ENCODE results near the gene TRDMT1. TPM values are rescaled to one million over a fixed set of nuclear protein-coding genes. Genes with fewer than 3 reads are reported as not detected.

Gene TRDMT1
- total RNA-seq, 1 donor from 2014 or later: 35.6 TPM

DNA sequence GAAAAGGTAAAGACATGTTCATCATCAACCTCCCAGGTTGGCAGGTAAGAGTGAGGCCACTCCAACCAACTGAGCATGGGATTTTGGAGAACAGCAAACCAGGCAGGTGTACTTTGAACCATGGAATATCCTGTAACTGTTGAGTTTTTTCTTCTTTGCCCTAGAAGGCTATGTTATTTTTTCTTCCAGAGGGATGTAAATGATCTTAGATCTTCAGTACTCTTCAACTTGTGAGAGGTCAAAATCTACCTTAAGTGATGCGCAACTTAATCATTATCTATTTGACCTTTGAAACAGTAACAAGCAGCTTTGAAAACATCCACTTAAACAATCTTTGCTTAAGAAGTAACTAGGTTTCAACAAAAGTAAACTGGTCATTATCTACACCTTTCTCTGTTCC is 71.7 kb downstream of the TRDMT1 start, which contains the start of gene CUBN:
Gene CUBN, minus strand, starts transcription at position 71 of the 400 bp plus-strand sequence. Its CDS starts 46 bp downstream, at position 25.
- H4K20me1 ChIP-seq (ENCODE audit: low read depth): no peaks in the 10 kb centered on the region
- Mint-ChIP-seq H3K27me3 (ENCODE audit: insufficient read depth, low read depth) (peaks cover 4% of the 10 kb centered on the region), H3K27ac (no peak within 1 kb of the TSS), H3K36me3 (no peaks in the 10 kb centered on the region), H3K4me3 (no peak within 1 kb of the TSS), H3K9me3 (peaks cover 3% of the 10 kb centered on the region), H3K4me1 (peaks cover 27% of the 10 kb centered on the region)
- no peaks in the 10 kb centered on the region for H3K9me3 ChIP-seq (ENCODE audit: low read depth)
- no peaks in the 10 kb centered on the region for H3K79me2 ChIP-seq (ENCODE audit: low read depth)
- H3K4me1 ChIP-seq: peaks cover 5% of the 10 kb centered on the region
- H3K4me2 ChIP-seq: no peak within 1 kb of the TSS
- H2AFZ ChIP-seq (replicated peaks): no peak within 1 kb of the TSS
- no peaks in the 10 kb centered on the region for H3K36me3 ChIP-seq
- no peak within 1 kb of the TSS for H3K4me3 ChIP-seq
- H3K9ac ChIP-seq: no peak within 1 kb of the TSS
- no peaks in the 10 kb centered on the region for H3K27me3 ChIP-seq
- H3K27ac ChIP-seq: no peak within 1 kb of the TSS
- DNase-seq (ENCODE audit: low spot score): no peak
- no peaks in the 10 kb centered on the region for H3F3A ChIP-seq (ENCODE audit: low read depth)
- TF ChIP-seq EZH2 (IDR thresholded peaks at IDR 0.05) (no peak), EZH2phosphoT487 (IDR thresholded peaks at IDR 0.05) (no peak)
- TF ChIP-seq, protein P1, sequence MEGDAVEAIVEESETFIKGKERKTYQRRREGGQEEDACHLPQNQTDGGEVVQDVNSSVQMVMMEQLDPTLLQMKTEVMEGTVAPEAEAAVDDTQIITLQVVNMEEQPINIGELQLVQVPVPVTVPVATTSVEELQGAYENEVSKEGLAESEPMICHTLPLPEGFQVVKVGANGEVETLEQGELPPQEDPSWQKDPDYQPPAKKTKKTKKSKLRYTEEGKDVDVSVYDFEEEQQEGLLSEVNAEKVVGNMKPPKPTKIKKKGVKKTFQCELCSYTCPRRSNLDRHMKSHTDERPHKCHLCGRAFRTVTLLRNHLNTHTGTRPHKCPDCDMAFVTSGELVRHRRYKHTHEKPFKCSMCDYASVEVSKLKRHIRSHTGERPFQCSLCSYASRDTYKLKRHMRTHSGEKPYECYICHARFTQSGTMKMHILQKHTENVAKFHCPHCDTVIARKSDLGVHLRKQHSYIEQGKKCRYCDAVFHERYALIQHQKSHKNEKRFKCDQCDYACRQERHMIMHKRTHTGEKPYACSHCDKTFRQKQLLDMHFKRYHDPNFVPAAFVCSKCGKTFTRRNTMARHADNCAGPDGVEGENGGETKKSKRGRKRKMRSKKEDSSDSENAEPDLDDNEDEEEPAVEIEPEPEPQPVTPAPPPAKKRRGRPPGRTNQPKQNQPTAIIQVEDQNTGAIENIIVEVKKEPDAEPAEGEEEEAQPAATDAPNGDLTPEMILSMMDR (IDR thresholded peaks at IDR 0.05): no peak

DNA sequence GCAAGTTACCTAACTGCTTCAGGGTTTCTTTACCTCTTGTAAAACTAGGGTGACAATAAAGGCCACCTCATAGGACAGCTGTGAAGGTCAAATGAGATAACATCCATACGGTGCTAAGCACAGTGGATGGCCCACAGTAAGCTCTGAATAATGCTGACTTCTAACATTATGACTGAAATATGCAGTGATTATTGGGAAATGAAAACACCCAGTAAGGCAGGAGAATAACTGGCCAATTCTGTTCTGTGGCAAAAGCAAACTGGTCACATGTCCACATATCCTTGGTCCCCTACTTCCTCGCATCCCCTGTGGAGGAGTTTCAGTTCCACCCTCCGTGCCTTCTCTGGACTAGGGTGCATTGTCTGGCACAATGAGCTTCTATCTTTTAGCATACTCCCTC is 73.2 kb downstream of the TRDMT1 start:
- TF ChIP-seq EZH2 (IDR thresholded peaks at IDR 0.05): no peak
- no peak for TF ChIP-seq EZH2phosphoT487 (IDR thresholded peaks at IDR 0.05)
- TF ChIP-seq, protein P1 (IDR thresholded peaks at IDR 0.05): no peak
- Histone ChIP-seq H3K27ac (no peak overlapping the region), H3K79me2 (ENCODE audit: low read depth) (no peaks in the 10 kb centered on the region), H4K20me1 (ENCODE audit: low read depth) (no peaks in the 10 kb centered on the region), H3K4me3 (no peak overlapping the region), H3K36me3 (no peaks in the 10 kb centered on the region), H3K9me3 (ENCODE audit: low read depth) (no peaks in the 10 kb centered on the region), H3K4me1 (peaks cover 8% of the 10 kb centered on the region), H3K9ac (no peak overlapping the region), H3K27me3 (no peaks in the 10 kb centered on the region), H3F3A (ENCODE audit: low read depth) (no peaks in the 10 kb centered on the region), H3K4me2 (no peak overlapping the region), H2AFZ (replicated peaks) (no peak overlapping the region)
- Mint-ChIP-seq H3K27me3 (ENCODE audit: insufficient read depth, low read depth) (peaks cover 4% of the 10 kb centered on the region), H3K27ac (no peak overlapping the region), H3K9me3 (peaks cover 3% of the 10 kb centered on the region), H3K4me3 (no peak overlapping the region), H3K36me3 (no peaks in the 10 kb centered on the region), H3K4me1 (peaks cover 28% of the 10 kb centered on the region)
- DNase-seq (ENCODE audit: low spot score): no peak

DNA sequence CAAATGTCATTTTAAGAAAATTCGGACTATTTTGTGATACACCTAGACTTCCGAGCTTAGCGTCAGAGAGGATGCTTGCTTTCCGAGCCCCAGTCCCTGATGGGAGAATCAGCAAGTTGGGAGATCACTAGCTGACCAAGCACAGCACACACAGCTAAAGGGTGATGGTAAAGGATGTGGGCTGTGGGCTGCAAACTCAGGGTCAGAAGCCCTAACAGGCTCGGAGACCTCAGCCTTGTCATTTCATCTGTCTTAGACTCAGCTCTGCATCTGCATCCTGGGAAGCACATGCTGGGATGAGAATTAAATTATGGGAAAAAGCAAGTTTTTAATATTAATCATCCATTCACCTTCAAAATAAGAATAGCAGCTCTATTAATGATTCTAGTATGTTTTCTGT is 75.1 kb downstream of the TRDMT1 start:
- H3K9me3 Mint-ChIP-seq: peaks cover 3% of the 10 kb centered on the region
- Histone ChIP-seq H2AFZ (replicated peaks) (no peak overlapping the region), H3F3A (ENCODE audit: low read depth) (no peaks in the 10 kb centered on the region), H3K4me2 (no peak overlapping the region), H3K4me1 (peaks cover 12% of the 10 kb centered on the region), H3K9me3 (ENCODE audit: low read depth) (no peaks in the 10 kb centered on the region), H3K9ac (no peak overlapping the region), H3K4me3 (no peak overlapping the region), H3K79me2 (ENCODE audit: low read depth) (no peaks in the 10 kb centered on the region), H3K36me3 (no peaks in the 10 kb centered on the region), H4K20me1 (ENCODE audit: low read depth) (no peaks in the 10 kb centered on the region), H3K27ac (no peak overlapping the region), H3K27me3 (no peaks in the 10 kb centered on the region)
- H3K27ac Mint-ChIP-seq: peak overlapping the region; percentile 89
- DNase-seq (ENCODE audit: low spot score): no peak
- no peaks in the 10 kb centered on the region for H3K36me3 Mint-ChIP-seq
- TF ChIP-seq EZH2 (IDR thresholded peaks at IDR 0.05) (no peak), EZH2phosphoT487 (IDR thresholded peaks at IDR 0.05) (no peak)
- TF ChIP-seq, protein P1 (IDR thresholded peaks at IDR 0.05): no peak
- peaks cover 5% of the 10 kb centered on the region for H3K27me3 Mint-ChIP-seq (ENCODE audit: insufficient read depth, low read depth)
- H3K4me3 Mint-ChIP-seq: no peak overlapping the region
- peaks cover 31% of the 10 kb centered on the region for H3K4me1 Mint-ChIP-seq

Data from neural progenitor cell (in vitro differentiated cells).